NCI-H510A treated with DMSO at 0.1 percent for 48 hours (cell line): Measurements from ENCODE around the gene MNX1.
A peak's percentile ranks its signal among the peaks of the same experiment; 100 is the strongest.

Experiments used
- DNase-seq: peaks from one replicate; lab custom pipeline; 2025; lab: John Stamatoyannopoulos, UW

MNX1 gene

GRCh38 chr7:156969972-156970420, 40.5 kb downstream of the MNX1 start:
- peak; percentile 2 for DNase-seq

GRCh38 chr7:156968183-156968582, 42.3 kb downstream of the MNX1 start:
- DNase-seq, result no peak

- DNase-seq, result no peak
Measured at GRCh38 chr7:156966387-156966786, 44.1 kb downstream of the MNX1 start.

DNA sequence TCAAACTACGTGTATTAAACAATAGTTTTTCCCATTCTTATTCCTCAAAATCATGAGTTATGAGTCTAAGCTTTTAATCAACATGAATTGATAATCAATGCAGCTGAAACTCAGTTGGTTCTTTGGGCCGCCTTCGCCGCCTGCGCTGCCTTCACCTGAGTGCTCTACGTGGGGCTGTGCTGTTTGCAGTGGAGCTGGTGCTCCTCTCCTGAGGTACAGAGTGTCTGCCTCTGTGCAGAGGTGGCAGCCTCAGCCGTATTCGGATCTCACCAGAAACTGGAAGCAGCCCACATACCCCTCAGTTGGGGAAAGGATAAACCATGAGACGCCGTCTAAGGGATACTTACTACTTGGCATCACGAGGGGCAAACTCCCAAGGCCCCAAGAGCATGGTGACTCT, 45.5 kb downstream of the MNX1 start:
- DNase-seq, result no peak

DNA sequence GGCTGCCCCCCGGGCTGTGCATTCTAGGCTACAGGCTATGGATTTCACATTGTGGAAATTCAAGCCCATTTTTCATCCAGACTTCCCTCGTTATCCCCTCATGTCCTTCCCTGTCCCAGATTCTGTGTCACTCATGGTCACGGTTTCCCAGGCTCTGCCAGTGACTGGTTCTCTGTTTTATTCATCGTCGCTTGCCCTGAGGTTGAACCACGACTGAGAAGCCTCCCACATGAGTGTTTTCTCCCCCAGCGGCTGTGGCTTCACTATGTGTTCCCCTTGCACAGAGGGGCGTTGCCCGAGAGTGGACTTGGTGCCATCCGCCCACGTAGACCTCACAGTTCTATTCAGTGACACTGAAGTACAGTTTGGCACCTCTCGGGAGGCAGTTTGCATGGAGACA, 47.0 kb downstream of the MNX1 start:
- DNase-seq, result no peak

GRCh38 chr7:156962897-156963296, 47.6 kb downstream of the MNX1 start:
- no peak for DNase-seq

DNA sequence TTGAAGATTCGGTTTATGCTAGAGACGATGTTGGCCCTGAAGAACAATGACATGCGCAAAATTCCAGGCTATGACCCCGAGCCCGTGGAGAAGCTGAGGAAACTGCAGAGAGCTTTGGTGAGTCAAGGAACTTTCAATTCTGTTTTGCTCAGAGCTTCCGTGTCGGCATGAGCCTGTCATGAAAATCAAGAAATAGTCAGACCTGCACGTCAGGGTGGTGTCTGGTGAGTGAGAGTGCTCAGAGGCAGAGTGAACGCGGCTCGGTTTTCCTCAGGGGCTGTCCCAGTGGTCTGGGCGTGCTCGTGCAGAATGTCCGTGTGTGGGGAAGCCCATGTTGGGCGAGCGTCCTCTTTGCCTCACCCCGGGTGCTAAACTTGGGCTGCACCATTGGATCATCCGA, 48.3 kb downstream of the MNX1 start:
- DNase-seq, result no peak

- DNase-seq, result no peak
Measured at GRCh38 chr7:156956727-156957126, 53.7 kb downstream of the MNX1 start.

- DNase-seq, result no peak
Measured at GRCh38 chr7:156954941-156955340, 55.5 kb downstream of the MNX1 start.
